Stimulated activated CD4-positive, alpha-beta T cell treated with anti-CD3 and anti-CD28 coated beads, Interleukin-12 subunit alpha, Interleukin-12 subunit beta, amount 100 ng/mL, for 48 hours (primary cell): ENCODE data around the gene PRG3.
"Not testable (repeated sequence)": the region's sequence is repeated elsewhere in the genome, so short reads cannot be mapped to it uniquely, and the experiment has no call there.

Source experiments
- DNase-seq, 3 donors: peaks; one replicate each; pipeline ENCODE4 v3.0.0-alpha.2; 2020; ENCODE audit warnings: low read depth in 2 of 3, low spot score in 1 of 3

Gene PRG3

DNA sequence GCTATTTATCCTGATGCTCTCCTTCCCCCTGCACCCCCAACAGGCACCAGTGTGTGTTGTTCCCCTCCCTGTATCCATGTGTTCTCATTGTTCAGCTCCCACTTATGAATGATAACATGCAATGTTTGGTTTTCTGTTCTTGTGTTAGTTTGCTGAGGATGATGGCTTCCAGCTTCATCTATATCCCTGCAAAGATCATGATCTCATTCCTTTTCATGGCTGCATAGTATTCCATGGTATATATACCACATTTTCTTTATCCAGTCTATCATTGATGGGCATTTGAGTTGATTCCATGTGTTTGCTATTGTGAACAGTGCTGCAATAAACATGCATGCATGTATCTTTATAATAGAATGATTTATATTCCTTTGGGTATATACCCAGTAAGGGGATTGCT, 19.5 kb downstream of the PRG3 start:
- DNase-seq = not testable (repeated sequence)

DNA sequence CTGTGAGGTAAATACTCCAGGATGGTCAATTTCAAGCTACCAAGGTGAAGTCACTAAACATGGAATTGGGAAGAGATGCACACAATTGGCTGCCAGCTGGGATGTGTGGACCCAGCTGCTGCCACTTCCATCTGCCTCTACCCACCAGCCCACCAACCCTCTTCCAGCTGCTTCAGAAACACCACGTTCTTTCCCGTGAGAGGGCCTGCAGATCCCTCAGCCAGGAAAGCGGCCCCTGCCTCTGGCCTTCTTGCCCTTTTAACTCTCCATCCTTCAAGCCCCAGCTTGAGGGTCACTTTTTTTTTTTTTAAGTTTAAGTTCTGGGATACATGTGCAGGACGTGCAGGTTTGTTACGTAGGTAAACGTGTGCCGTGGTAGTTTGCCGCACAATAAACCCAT, 20.0 kb downstream of the PRG3 start:
- DNase-seq = no peak

DNA sequence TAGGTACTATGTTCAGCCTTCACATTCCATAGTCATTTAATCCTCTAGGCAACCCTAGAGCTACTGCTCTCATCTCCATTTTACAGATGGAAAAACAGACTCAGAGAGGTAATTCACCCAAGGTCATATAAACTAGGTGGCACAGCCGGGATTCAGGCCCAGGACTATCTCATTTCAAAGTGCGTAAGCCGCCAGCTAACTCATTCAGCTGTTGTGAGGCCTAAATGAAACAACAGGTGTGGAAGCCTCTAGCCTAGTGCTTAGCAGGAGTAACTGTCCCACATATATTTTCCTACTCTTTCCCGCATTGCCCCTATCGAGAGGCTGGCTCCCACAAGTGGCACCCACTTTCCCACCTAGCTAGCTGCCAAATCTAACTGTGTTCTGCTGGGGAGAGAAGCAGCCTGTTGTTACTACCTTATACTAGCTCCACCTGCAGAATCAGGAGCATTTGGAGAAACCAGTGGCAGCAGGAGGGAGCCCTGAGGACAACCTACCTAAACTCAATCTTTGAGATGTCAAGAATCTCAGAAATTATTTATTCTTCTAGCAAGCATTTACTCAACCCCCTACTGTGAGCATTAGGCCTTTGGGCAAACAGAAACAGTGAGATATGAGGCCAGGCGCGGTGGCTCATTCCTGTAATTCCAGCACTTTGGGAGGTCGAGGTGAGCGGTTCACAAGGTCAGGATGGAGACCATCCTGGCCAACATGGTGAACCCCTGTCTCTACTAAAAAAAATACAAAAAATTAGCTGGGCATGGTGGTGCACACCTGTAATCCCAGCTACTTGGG, 20.9 kb downstream of the PRG3 start:
- DNase-seq = no peak

DNA sequence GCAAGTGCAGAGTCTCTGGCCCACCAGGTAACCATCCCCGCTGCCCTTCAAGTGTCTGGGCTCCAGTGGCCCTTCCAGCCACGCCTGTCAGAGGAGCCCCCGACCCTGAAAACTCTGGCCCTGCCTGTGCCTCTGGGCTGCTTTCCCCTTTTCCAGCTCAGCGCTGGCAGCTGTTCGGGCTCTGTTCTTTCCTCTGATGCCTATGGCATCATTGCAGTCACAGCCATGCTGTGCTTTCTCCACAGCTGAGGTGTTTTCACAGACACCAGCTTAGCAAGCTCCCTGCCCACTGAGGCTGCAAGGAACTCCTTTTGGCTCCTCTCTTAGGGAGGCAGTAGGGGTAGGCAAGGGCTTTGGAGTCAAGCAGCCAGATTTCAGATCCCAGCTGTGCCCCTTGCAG, 21.6 kb downstream of the PRG3 start:
- DNase-seq = no peak

DNA sequence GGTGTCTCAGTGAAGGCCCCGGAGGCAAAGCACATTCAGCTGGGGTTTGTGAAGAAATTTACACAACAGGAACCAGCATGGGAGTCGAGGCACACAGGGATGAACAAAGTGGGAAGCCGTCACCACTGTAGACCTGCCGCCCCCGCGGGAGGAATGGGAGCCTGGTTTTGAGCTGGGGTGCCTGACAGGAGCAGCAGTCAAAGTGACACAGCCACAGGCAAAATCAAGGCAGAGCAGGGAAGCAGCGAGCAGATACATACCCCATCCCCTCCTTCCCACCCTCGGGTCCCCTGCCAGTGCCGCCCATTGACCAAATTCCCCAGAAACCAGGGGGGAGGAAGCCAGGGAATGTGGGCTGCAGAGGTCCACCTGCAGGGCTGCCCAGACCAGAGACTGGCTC, 22.0 kb downstream of the PRG3 start:
- DNase-seq = no peak

DNA sequence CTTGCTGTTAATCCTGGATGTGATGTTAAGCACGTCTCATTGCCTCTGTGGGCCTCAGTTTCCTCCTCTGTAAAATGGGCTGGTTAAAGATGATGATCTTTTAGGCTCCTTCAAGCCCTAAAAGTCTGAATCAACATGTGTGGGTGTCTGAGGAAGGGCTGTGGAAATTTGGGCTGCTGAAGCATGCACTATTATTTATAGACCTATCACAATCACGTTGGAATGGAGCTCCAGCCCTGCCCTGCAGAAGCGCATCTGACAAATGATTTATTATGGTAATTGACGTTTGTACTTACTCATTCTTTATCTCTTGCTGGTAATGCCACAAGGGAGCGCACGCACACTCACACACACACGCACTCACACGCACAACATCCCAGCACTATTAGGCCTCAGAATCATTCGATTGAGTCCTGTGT, 22.4 kb downstream of the PRG3 start:
- DNase-seq = no peak

DNA sequence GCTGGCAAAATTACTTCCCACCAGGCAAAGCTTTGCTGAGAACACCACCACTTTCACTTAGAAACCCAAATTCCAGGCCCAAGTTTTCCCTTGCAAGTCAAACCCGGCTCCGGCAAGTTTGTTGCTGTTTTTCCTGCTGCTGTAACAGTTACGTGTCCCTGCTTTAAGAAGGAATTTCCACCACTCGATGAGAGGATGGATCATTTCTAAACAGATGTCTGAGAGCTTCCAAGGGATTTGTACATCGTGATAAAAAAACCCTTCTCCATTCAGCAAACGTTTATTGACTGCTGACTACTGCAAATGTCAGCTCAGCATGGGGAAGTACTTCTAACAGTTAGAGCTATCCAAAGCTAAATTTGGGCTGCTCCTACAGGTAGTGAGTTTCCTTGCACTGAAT, 23.1 kb downstream of the PRG3 start:
- DNase-seq = no peak

GRCh38 chr11:57357310-57357709, 23.6 kb downstream of the PRG3 start:
- DNase-seq = no peak

GRCh38 chr11:57356268-57356667, 24.7 kb downstream of the PRG3 start:
- DNase-seq = no peak

DNA sequence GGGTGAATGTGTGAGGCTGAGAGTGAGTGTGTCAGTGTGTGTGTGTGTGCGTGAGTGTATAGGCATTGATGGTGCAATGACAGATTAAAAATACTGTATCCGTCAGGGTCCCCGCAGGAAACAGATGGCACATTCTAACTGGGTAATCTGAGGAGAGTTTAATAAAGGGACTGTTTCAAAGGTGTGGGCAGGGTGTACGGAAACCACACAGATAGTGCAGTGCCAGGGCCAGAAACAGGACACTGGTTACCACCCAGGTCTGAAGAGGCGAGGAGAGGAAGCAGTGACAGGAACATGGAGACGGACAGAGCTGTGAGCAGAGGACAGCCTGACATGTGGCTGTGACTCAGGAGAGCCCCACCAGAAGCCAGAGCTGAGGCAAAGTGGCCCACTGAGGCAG, 26.3 kb downstream of the PRG3 start:
- no peak for DNase-seq

DNA sequence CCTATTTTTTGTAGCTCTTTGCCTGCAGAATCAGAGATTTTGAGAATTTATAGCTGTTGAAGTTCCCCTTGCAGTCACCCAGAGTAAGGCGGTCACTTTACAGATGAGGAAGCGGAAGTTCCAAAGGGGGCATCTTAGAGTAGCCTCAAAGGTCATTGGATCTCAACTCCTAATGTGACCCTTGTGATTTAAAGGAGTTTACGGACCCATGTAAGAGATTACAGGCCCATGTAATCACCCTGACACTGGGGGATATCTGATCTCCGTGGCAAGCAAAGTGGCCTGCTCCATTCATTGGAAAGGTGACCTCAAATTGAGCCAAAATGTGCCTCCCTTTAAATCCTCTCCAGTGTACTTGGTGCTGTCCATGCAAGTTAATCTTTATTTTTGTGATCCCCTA, 27.1 kb downstream of the PRG3 start:
- no peak for DNase-seq

DNA sequence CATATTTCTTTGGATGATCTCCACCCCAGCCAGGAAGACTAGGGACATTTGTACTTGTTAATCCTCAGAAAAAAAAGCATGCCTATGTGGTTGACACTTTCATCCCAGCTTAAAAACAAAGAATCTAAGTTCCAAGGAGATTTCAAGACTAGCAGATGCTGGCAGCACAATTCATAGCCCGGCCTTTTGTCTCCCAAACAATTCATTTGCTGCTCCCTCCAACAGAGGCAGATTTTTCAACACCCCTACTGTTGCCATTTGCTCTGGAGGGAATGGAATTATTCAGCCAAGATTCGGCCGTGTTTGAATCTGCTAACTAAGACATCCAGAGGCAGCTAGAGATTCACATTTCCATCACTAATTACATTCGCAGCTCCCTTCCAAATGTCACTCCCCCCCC, 27.5 kb downstream of the PRG3 start:
- no peak for DNase-seq

- DNase-seq = no peak
Observed at GRCh38 chr11:57353036-57353435, 27.9 kb downstream of the PRG3 start.

GRCh38 chr11:57349491-57350274, 31.3 kb downstream of the PRG3 start:
- peak; percentile 21 to 58 (median 45) for DNase-seq

DNA sequence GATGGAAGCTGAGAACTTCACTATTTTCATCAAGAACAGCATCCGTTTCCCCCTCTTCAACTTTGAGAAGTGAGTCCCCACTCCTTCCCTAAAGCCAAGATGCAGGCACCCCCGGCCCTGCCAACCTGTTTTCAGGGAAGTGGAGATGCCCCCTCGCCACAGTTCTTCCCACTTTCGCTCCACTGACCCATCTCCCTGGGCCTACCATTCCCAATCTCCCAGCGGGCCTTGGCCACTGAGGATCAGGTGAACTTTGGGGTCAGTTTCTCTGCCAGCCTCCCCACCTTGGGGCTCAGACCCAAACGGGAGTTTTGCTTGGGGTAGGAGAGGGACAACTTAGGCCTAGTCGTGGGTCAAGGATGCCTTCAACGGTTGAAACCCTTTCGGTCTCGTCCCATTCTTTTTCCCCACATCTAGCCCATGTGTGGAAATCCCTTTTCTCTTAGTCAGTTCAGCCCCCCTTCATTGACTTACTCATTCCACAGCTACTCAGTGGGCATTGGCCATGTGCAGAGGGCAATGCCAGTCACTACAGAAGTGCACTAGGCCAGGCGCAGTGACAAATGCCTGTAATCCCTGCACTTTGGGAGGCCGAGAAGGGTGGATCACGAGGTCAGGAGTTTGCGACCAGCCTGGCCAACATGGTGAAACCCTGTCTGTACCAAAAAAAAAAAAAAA, 32.2 kb downstream of the PRG3 start:
- DNase-seq = no peak

GRCh38 chr11:57348052-57348451, 32.9 kb downstream of the PRG3 start:
- DNase-seq = no peak

- no peak for DNase-seq
Observed at GRCh38 chr11:57347336-57347735, 33.6 kb downstream of the PRG3 start.

DNA sequence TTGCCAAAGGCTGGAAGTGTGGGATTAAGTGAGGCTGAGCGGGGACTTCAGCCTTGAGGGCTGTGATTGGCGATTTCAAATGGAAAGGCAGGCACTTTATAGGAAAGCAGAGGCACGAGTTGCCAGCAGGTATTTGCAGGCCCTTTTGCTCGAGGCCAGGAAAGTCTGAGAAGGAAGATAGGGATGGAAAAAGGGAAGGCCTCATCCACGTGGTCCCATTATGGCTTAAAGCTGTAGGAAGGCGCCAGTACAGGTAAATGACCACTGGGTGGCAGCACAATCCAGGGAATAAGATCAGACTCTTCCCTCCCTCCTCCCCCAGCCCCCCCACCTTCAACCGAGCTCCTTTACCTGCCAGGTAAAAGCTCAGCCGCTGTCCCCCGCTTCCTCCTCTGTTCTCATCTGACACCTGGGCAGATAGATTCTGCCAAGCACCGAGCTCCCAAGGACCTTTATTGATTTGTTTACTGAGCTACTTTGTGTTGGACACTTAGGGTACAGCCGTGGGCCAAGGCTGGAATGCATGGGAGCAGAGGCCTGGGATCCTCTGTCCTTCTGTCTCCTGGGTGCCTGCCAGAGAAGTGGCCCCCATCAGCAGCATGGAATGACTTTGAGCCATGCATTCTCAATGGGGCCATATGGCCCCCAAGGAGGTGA, 35.3 kb downstream of the PRG3 start:
- peak; percentile 44 to 70 (median 66) for DNase-seq

DNA sequence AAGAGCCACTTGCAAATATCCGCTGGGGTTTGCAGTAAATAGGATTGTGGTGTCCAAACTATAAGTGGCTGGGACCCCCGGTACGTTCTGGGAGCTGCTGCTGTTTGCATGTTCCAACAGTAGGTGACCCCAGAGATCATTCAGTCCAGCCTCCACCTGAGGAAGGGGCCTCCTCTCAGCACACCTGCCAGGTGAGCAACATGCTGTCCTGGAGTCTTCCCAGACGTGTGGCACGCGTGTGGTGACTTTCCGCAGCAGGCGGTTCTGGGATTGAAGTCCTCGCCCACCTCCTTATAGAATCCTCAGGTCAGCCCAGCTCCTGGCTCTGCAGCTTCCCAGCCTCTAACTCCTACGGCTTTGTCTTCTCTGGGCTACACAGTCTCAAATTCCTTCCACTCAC, 36.1 kb downstream of the PRG3 start:
- no peak for DNase-seq

DNA sequence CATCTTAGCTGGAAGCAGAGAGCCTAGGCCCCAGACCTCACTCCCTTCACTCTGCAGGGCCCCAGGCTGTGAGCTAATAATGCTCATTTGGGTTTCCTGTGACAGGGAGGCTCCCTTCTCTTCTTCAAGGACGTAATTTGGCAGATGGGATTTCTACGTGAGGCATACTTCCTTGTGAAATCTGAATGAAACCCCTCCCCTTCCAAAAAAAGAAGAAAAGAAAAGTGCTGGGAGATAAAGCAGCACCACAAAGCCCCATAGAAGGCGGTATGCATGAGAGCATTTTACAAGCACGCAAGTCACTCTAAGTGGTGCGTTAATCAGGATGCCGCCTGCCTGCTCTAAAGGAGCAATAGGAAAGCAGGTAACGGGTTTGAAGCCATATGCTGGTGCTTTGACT, 37.1 kb downstream of the PRG3 start:
- DNase-seq = no peak

DNA sequence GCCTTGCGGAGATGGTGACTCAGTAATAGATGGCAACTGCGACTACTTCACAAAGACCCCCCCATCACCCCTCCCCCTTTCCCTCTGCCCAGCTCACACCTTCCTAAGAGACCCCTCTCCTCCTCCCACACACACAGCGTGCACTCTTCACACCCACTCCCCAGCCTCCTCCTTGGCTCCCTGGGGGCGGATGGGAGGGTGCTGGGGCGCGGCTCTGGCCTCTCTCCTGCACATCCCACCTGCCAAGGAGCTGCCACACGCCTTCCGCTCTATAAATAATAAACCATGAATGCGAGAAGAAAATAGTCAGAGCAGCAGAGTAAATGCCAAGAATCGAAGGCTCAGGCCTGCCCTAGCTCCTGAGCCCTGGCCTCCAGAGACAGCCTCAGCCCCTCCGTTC, 38.2 kb downstream of the PRG3 start:
- DNase-seq = no peak
